OCI-LY3 (cell line): ENCODE measurements around the gene ZHX3.
"Not testable (repeated sequence)": the region's sequence is repeated elsewhere in the genome, so short reads cannot be mapped to it uniquely, and the experiment has no call there.

Source experiments
- CTCF ChIP-seq: fragments of 200-600, 300-600 bp; sonication (generic); IDR thresholded peaks from 2 replicates; pipeline ENCODE4 v1.5.1; 2014; ENCODE audit warnings: antibody characterized with exemption, low read length, low read depth
- EZH2phosphoT487 ChIP-seq: fragments of 200-600 bp; shearing (Covaris generic); IDR thresholded peaks from 2 replicates; pipeline ENCODE4 v1.6.1; 2018; ENCODE audit warnings: antibody characterized with exemption, mixed run types, low read depth

GRCh38 chr20:41237233-41237632 is 80.3 kb downstream of the ZHX3 start:
- TF ChIP-seq CTCF, EZH2phosphoT487: not testable (repeated sequence)
